H1 (cell line): ENCODE data around the gene ZNF148. TPM values are rescaled to one million over a fixed set of nuclear protein-coding genes. Genes with fewer than 3 reads are reported as not detected.

Experiments
- CTCF ChIA-PET: fragments of 300-600 bp; sonication (Branson Sonifier 250); formaldehyde crosslinking; loops from one replicate; lab custom pipeline; 2021; ENCODE audit not compliant: partially characterized antibody; lab: Charles Lee
- POLR2A ChIA-PET: fragments of 300-600 bp; sonication (Branson Sonifier 250); formaldehyde crosslinking; loops from one replicate; lab custom pipeline; 2021; ENCODE audit warnings: inconsistent platforms; ENCODE audit not compliant: partially characterized antibody; lab: Charles Lee
- DNase-seq, 2 experiments: peaks; one replicate each; pipeline versions ENCODE4 v3.0.0 to v3.0.0-alpha.2; 2010 to 2022; ENCODE audit warnings: low spot score in 2 of 2, low read depth in 1 of 2, mixed read lengths in 1 of 2
- FAIRE-seq: peaks from 2 replicates; lab custom pipeline; 2011; peaks lifted over from hg19 to GRCh38; lab: Jason Lieb, UNC
- H2AFZ ChIP-seq: 2 replicates; pipeline ENCODE4 v1.8.1; 2012; ENCODE audit warnings: low read length, inconsistent platforms
- H2AK5ac ChIP-seq: 2 replicates; pipeline ENCODE4 v1.6.1; 2013; ENCODE audit warnings: low read depth, low read length
- H2BK120ac ChIP-seq: replicated peaks from 2 replicates; pipeline ENCODE3; 2013; ENCODE audit warnings: low read depth, low read length, inconsistent platforms
- H2BK12ac ChIP-seq: 2 replicates; pipeline ENCODE4 v1.6.1; 2013; ENCODE audit warnings: low read depth, low read length
- H2BK15ac ChIP-seq: 2 replicates; pipeline ENCODE4 v1.6.1; 2013; ENCODE audit warnings: low read length
- H2BK20ac ChIP-seq: 2 replicates; pipeline ENCODE4 v1.6.1; 2013; ENCODE audit warnings: low read length
- H2BK5ac ChIP-seq: 2 replicates; pipeline ENCODE4 v1.6.1; 2013; ENCODE audit warnings: low read depth, low read length
- H3K14ac ChIP-seq: 2 replicates; pipeline ENCODE4 v1.6.1; 2013; ENCODE audit warnings: inconsistent platforms; ENCODE audit not compliant: insufficient read length
- H3K18ac ChIP-seq: 2 replicates; pipeline ENCODE4 v1.6.1; 2013; ENCODE audit warnings: low read length; ENCODE audit errors: extremely low read depth
- H3K23ac ChIP-seq: 2 replicates; pipeline ENCODE4 v1.6.1; 2013; ENCODE audit warnings: inconsistent platforms; ENCODE audit not compliant: insufficient read length
- H3K23me2 ChIP-seq: 2 replicates; pipeline ENCODE4 v1.6.1; 2013; ENCODE audit warnings: low read depth, low read length
- H3K27ac ChIP-seq: 2 replicates; pipeline ENCODE4 v1.6.1; 2011; ENCODE audit warnings: low read depth, low read length, inconsistent platforms
- H3K27me3 ChIP-seq, 4 experiments: replicated peaks in 1 of 4; 1 replicate in 1 of 4; 2 replicates in 3 of 4; pipeline versions ENCODE4 v1.6.1 to v1.8.1; 2011 to 2013; ENCODE audit warnings: low read length in 3 of 4, mild to moderate bottlenecking in 3 of 4, inconsistent platforms in 2 of 4, mixed read lengths in 2 of 4, moderate library complexity in 1 of 4; ENCODE audit not compliant: control insufficient read depth in 3 of 4, insufficient read depth in 3 of 4; ENCODE audit errors: extremely low read depth in 1 of 4
- H3K36me3 ChIP-seq, 4 experiments: 2 replicates each; pipeline versions ENCODE4 v1.6.1 to v1.8.1; 2011 to 2013; ENCODE audit warnings: mild to moderate bottlenecking in 4 of 4, low read length in 3 of 4, moderate library complexity in 2 of 4, control low read depth in 1 of 4, inconsistent platforms in 1 of 4; ENCODE audit not compliant: insufficient read depth in 4 of 4, control insufficient read depth in 2 of 4
- H3K4ac ChIP-seq: replicated peaks from 2 replicates; pipeline ENCODE3; 2013; ENCODE audit warnings: low read length, low read depth, mixed read lengths, inconsistent platforms; ENCODE audit not compliant: insufficient read length
- H3K4me1 ChIP-seq, 4 experiments: replicated peaks in 1 of 4; 1 replicate in 1 of 4; 2 replicates in 3 of 4; pipeline versions ENCODE4 v1.6.1 to v1.8.1; 2011 to 2013; ENCODE audit warnings: low read length in 3 of 4, inconsistent platforms in 2 of 4, mixed read lengths in 1 of 4; ENCODE audit not compliant: insufficient read depth in 4 of 4, control insufficient read depth in 3 of 4
- H3K4me2 ChIP-seq, 2 experiments: 2 replicates each; pipeline versions ENCODE4 v1.6.1 to v1.8.1; 2011 to 2013; ENCODE audit warnings: low read depth in 2 of 2, low read length in 2 of 2, control low read depth in 1 of 2, inconsistent platforms in 1 of 2, mild to moderate bottlenecking in 1 of 2; ENCODE audit not compliant: insufficient read depth in 1 of 2
- H3K4me3 ChIP-seq, 4 experiments: fragments of 200-600, 300-600 bp in 1 of 4; sonication (generic), shearing (Covaris generic), sonication (Bioruptor Twin) in 1 of 4; 2 replicates each; pipeline versions ENCODE4 v1.5.1 to v1.8.1; 2011 to 2016; ENCODE audit warnings: low read length in 4 of 4, low read depth in 3 of 4, control low read depth in 2 of 4, inconsistent platforms in 2 of 4, mild to moderate bottlenecking in 2 of 4, mixed read lengths in 1 of 4, moderate library complexity in 1 of 4; ENCODE audit not compliant: insufficient read depth in 2 of 4; ENCODE audit errors: extremely low read depth in 1 of 4
- H3K56ac ChIP-seq: replicated peaks from 2 replicates; pipeline ENCODE3; 2013; ENCODE audit warnings: low read depth, mild to moderate bottlenecking, mixed read lengths, low read length, inconsistent platforms; ENCODE audit not compliant: insufficient read length
- H3K79me1 ChIP-seq: 2 replicates; pipeline ENCODE4 v1.6.1; 2013; ENCODE audit warnings: low read depth, low read length, control low read depth
- H3K79me2 ChIP-seq, 2 experiments: 2 replicates each; pipeline versions ENCODE4 v1.6.1 to v1.8.1; 2012 to 2013; ENCODE audit warnings: low read length in 2 of 2, mild to moderate bottlenecking in 2 of 2, inconsistent platforms in 1 of 2; ENCODE audit not compliant: insufficient read depth in 2 of 2, control insufficient read depth in 1 of 2
- H3K9ac ChIP-seq, 4 experiments: replicated peaks in 1 of 4; 1 replicate in 1 of 4; 2 replicates in 3 of 4; pipeline versions ENCODE4 v1.6.1 to v1.8.1; 2011 to 2013; ENCODE audit warnings: low read depth in 3 of 4, low read length in 3 of 4, control low read depth in 2 of 4, mild to moderate bottlenecking in 2 of 4, moderate library complexity in 2 of 4, inconsistent platforms in 1 of 4; ENCODE audit errors: extremely low read depth in 1 of 4
- H3K9me3 ChIP-seq, 2 experiments: 2 replicates each; pipeline versions ENCODE4 v1.6.1 to v1.8.1; 2012 to 2013; ENCODE audit warnings: mild to moderate bottlenecking in 2 of 2, moderate library complexity in 2 of 2, control low read depth in 1 of 2, inconsistent platforms in 1 of 2, low read depth in 1 of 2, low read length in 1 of 2, mixed read lengths in 1 of 2; ENCODE audit not compliant: insufficient read depth in 2 of 2
- H4K20me1 ChIP-seq, 2 experiments: replicated peaks in 1 of 2; 2 replicates each; pipeline versions ENCODE3 to v1.8.1; 2011 to 2013; ENCODE audit warnings: inconsistent platforms in 2 of 2, low read length in 2 of 2, mild to moderate bottlenecking in 1 of 2; ENCODE audit not compliant: insufficient read depth in 2 of 2, control insufficient read depth in 1 of 2
- H4K5ac ChIP-seq: 2 replicates; pipeline ENCODE4 v1.6.1; 2013; ENCODE audit warnings: low read length, low read depth, mixed read lengths, inconsistent platforms; ENCODE audit not compliant: insufficient read length
- H4K8ac ChIP-seq: 2 replicates; pipeline ENCODE4 v1.8.0; 2013; ENCODE audit warnings: mild to moderate bottlenecking, moderate library complexity, low read length, inconsistent platforms; ENCODE audit not compliant: insufficient read depth; ENCODE audit errors: extremely low read depth
- H4K91ac ChIP-seq: replicated peaks from 2 replicates; pipeline ENCODE3; 2013; ENCODE audit warnings: low read length, mixed read lengths, inconsistent platforms; ENCODE audit not compliant: insufficient read length
- ASH2L ChIP-seq: fragments of 200-600, 300-600 bp; sonication (generic); IDR thresholded peaks from one replicate; pipeline ENCODE4 v1.7.1; 2017; ENCODE audit warnings: low read length
- CREB1 ChIP-seq: IDR thresholded peaks from 2 replicates; pipeline ENCODE4 v1.6.1; 2012; ENCODE audit warnings: inconsistent platforms
- E2F6 ChIP-seq: IDR thresholded peaks from 2 replicates; pipeline ENCODE4 v1.6.1; 2012; ENCODE audit warnings: inconsistent platforms
- MAX ChIP-seq: IDR thresholded peaks from 2 replicates; pipeline ENCODE4 v1.6.1; 2012; ENCODE audit warnings: inconsistent platforms
- NANOG ChIP-seq: IDR thresholded peaks from 2 replicates; pipeline ENCODE4 v1.6.1; 2011; ENCODE audit warnings: low read length, low read depth, mild to moderate bottlenecking, inconsistent platforms; ENCODE audit not compliant: insufficient read depth, poor library complexity, severe bottlenecking
- RAD21 ChIP-seq, 2 experiments: IDR thresholded peaks in 1 of 2; conservative IDR thresholded peaks in 1 of 2; 2 replicates each; pipeline ENCODE4 v1.6.1; 2011; ENCODE audit warnings: low read depth in 2 of 2, low read length in 2 of 2, improper control_type of control experiment in 1 of 2, inconsistent platforms in 1 of 2, mild to moderate bottlenecking in 1 of 2, moderate library complexity in 1 of 2
- RBBP5 ChIP-seq: IDR thresholded peaks from 2 replicates; pipeline ENCODE4 v1.7.1; 2012; ENCODE audit warnings: low read depth, mild to moderate bottlenecking, inconsistent platforms, low read length, moderate library complexity, borderline replicate concordance
- SIRT6 ChIP-seq: IDR thresholded peaks from one replicate; pipeline ENCODE4 v1.7.1; 2012; ENCODE audit warnings: low read length, inconsistent platforms
- SUZ12 ChIP-seq: fragments of 200-600 bp; sonication (generic); IDR thresholded peaks from 2 replicates; pipeline ENCODE4 v1.6.1; 2012; ENCODE audit warnings: mild to moderate bottlenecking, inconsistent platforms, low read length, moderate library complexity, mixed read lengths
- TAF7 ChIP-seq: optimal IDR thresholded peaks from 2 replicates; pipeline ENCODE3; 2011; ENCODE audit warnings: low read depth, mild to moderate bottlenecking, inconsistent platforms, low read length, moderate library complexity, borderline replicate concordance
- TCF12 ChIP-seq: IDR thresholded peaks from 2 replicates; pipeline ENCODE4 v1.6.1; 2011; ENCODE audit warnings: low read depth, mild to moderate bottlenecking, low read length
- YY1 ChIP-seq: IDR thresholded peaks from 2 replicates; pipeline ENCODE4 v1.6.1; 2011; ENCODE audit warnings: low read depth, mild to moderate bottlenecking, low read length
- polyA plus RNA-seq, 7 experiments: library from polyadenylated mRNA; depleted of rRNA in 3 of 7; stranded (reverse) in 5 of 7; unstranded in 2 of 7; fragments of >200 nt in 5 of 7; fragments of 200-250 nt in 2 of 7; gene quantifications; 1 replicate in 5 of 7; 2 replicates in 1 of 7; 4 replicates in 1 of 7; pipeline versions ENCODE4 v1.2.1 to v1.2.3, GENCODE V29; 2011 to 2013; ENCODE audit warnings: missing spikeins in 2 of 7, mixed read lengths in 2 of 7
- total RNA-seq: library from RNA; stranded (reverse); fragmentation: NEBNext Ultra II Directional; extraction: Animal tissue kit (Norgen Biotek cat#: 25700); gene quantifications from 2 replicates; pipeline ENCODE4 v1.2.1, GENCODE V29; 2021

ZNF148 gene
- total and polyA plus RNA-seq, 2 of the 8 experiments (the other 6 are each of a cell fraction or from before 2014, with no cell fraction given), result 3.7 to 22.6 TPM

DNA sequence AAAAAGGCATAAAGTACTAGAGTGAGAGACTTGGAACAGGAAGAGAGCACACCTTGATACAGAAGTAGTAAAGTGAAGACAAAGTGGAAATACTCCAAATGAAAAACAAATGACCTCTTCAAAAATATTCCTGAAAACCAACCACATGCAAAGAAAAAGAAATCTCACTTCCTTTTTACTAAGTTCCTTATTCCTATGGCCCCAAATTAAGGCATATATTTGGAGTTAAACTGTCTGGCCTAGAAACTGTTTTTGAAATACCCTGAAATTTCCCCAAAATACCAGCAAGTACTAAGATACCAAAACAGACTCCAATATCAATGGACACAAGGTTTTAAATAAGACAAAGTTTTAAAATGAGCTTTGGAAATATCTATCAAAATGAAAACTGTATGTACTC lies 58.2 kb downstream of the ZNF148 start:
- no peak overlapping the region for H2BK5ac ChIP-seq
- no peaks in the 10 kb centered on the region for H3K9me3 ChIP-seq
- no peaks in the 10 kb centered on the region for H3K79me1 ChIP-seq
- no peak overlapping the region for H3K27ac ChIP-seq
- H3K9ac ChIP-seq, result no peak overlapping the region
- H3K18ac ChIP-seq, result no peak overlapping the region
- no peak overlapping the region for H2BK20ac ChIP-seq
- no peak overlapping the region for H3K4me2 ChIP-seq
- H2BK120ac ChIP-seq, result no peak overlapping the region
- no peak for DNase-seq
- H3K36me3 ChIP-seq, result peaks cover 0 to 11% (median 7%) of the 10 kb centered on the region in 4 experiments; a peak in 6 of 8 replicates
- H3K56ac ChIP-seq, result no peak overlapping the region
- H3K79me2 ChIP-seq, result no peaks in the 10 kb centered on the region
- no peak overlapping the region for H4K8ac ChIP-seq
- ChIA-PET CTCF (no interaction called here), POLR2A (no interaction called here)
- no peak overlapping the region for H3K4me3 ChIP-seq
- no peak overlapping the region for H3K14ac ChIP-seq
- no peak overlapping the region for H2AFZ ChIP-seq
- no peaks in the 10 kb centered on the region for H4K20me1 ChIP-seq
- peaks cover 0 to 5% (median 1%) of the 10 kb centered on the region in 4 experiments; a peak in 2 of 7 replicates for H3K4me1 ChIP-seq
- H4K91ac ChIP-seq, result no peak overlapping the region
- no peak overlapping the region for H3K23ac ChIP-seq
- no peak for TF ChIP-seq MAX
- no peak for TF ChIP-seq RBBP5
- TF ChIP-seq TCF12, result no peak
- no peak for TF ChIP-seq ASH2L
- no peak for TF ChIP-seq CREB1
- TF ChIP-seq TAF7, result no peak
- no peak for TF ChIP-seq SIRT6
- TF ChIP-seq YY1, result no peak
- TF ChIP-seq E2F6, result no peak
- TF ChIP-seq RAD21 (IDR thresholded peaks at IDR 0.05 in 1 of 2, conservative IDR thresholded peaks at IDR 0.05 in 1 of 2; ENCODE audit: low read depth in 2 of 2, low read length in 2 of 2), result no peak
- no peak for TF ChIP-seq SUZ12
- TF ChIP-seq NANOG, result no peak
- H3K27me3 ChIP-seq, result peaks cover 0 to 2% (median 0%) of the 10 kb centered on the region in 4 experiments; a peak in 1 of 7 replicates
- FAIRE-seq, result no peak
- H3K4ac ChIP-seq, result no peak overlapping the region
- no peak overlapping the region for H2AK5ac ChIP-seq
- no peak overlapping the region for H2BK12ac ChIP-seq
- no peak overlapping the region for H4K5ac ChIP-seq
- H3K23me2 ChIP-seq, result no peaks in the 10 kb centered on the region
- no peak overlapping the region for H2BK15ac ChIP-seq
